A549 treated with Mapracorat at 1 μM for 4 hours (cell line): ENCODE measurements around the gene SMOC2. TPM values are rescaled to one million over a fixed set of nuclear protein-coding genes. Genes with fewer than 3 reads are reported as not detected.

Experiments used
- total RNA-seq: library from RNA; stranded (reverse); fragments of 200-300 nt; extraction: Qiagen RNA extraction; gene quantifications from 5 replicates; pipeline ENCODE4 v1.2.3, GENCODE V29; 2022

The SMOC2 gene
- total RNA-seq: not detected in 5 replicates

GRCh38 chr6:168440520-168441433 is at the start of gene SMOC2:
Gene SMOC2 (plus strand): TSS chr6:168441184. CDS start chr6:168441371, 187 bp downstream.

Other genes starting within 250 kb of the SMOC2 start
- 0.04 to 0.14 TPM (median 0.08 TPM) in 5 replicates for gene DACT2, start 121.4 kb upstream of the SMOC2 start, total RNA-seq